Uterus (tissue), 4 donors: ENCODE measurements around the gene CARD10. TPM values are rescaled to one million over a fixed set of nuclear protein-coding genes. Genes with fewer than 3 reads are reported as not detected.
"Not testable (repeated sequence)": the region's sequence is repeated elsewhere in the genome, so short reads cannot be mapped to it uniquely, and the experiment has no call there.

ENCODE experiments used
- DNase-seq, 2 donors: peaks; one replicate each; pipeline ENCODE4 v3.0.0-alpha.2; 2019 to 2020
- H3K27ac ChIP-seq, 2 donors: fragments of 200-600 bp; sonication (generic); 1 replicate in 1 of 2; 2 replicates in 1 of 2; pipeline ENCODE4 v1.5.1; 2016 to 2018
- H3K27me3 ChIP-seq, 2 donors: fragments of 200-600 bp; sonication (generic); one replicate each; pipeline ENCODE4 v1.5.1; 2018 to 2019; ENCODE audit warnings: control low read depth in 1 of 2
- H3K36me3 ChIP-seq, 2 donors: fragments of 200-600 bp; sonication (generic); one replicate each; pipeline ENCODE4 v1.5.1; 2019; ENCODE audit warnings: control low read depth in 1 of 2
- H3K4me1 ChIP-seq, 2 donors: fragments of 200-600 bp; sonication (generic); one replicate each; pipeline ENCODE4 v1.5.1; 2018 to 2019; ENCODE audit warnings: control low read depth in 1 of 2
- H3K4me3 ChIP-seq, 2 donors: fragments of 200-600 bp; sonication (generic); 1 replicate in 1 of 2; 2 replicates in 1 of 2; pipeline ENCODE4 v1.5.1; 2018 to 2019; ENCODE audit warnings: mild to moderate bottlenecking in 1 of 2
- H3K9me3 ChIP-seq, 2 donors: fragments of 200-600 bp; sonication (generic); one replicate each; pipeline ENCODE4 v1.5.1; 2019; ENCODE audit warnings: control low read depth in 1 of 2
- CTCF ChIP-seq, 4 experiments: fragments of 200-600 bp in 2 of 4; fragments of 450-650 bp in 2 of 4; sonication (generic) in 2 of 4; IDR thresholded peaks; one replicate each; pipeline ENCODE4 v1.5.1; 2016 to 2019; ENCODE audit warnings: antibody characterized with exemption in 4 of 4, mild to moderate bottlenecking in 2 of 4, moderate library complexity in 1 of 4
- POLR2A ChIP-seq, 2 donors: fragments of 450-650 bp; IDR thresholded peaks; one replicate each; pipeline ENCODE4 v1.6.1; 2016; ENCODE audit warnings: antibody characterized with exemption in 2 of 2, mild to moderate bottlenecking in 1 of 2, moderate library complexity in 1 of 2
- intact Hi-C: fragments of 100-400 bp; cut with DNase I; formaldehyde crosslinking; loops from one replicate; pipeline ENCODE4 v1.15.1; 2023; ENCODE audit warnings: low total_unique reads
- total RNA-seq, 4 donors: library from RNA; depleted of rRNA in 3 of 4; stranded (reverse); fragments of >200 nt in 3 of 4; gene quantifications; one replicate each; pipeline versions ENCODE4 v1.1.0 to v1.2.4, GENCODE V29; 2014 to 2023
- donor health status: DM: yes; HTN: yes; CAD: no.

The CARD10 gene
- total RNA-seq, 4 donors from 2014 or later: 4.6 to 23.4 (median 10.2) TPM

DNA sequence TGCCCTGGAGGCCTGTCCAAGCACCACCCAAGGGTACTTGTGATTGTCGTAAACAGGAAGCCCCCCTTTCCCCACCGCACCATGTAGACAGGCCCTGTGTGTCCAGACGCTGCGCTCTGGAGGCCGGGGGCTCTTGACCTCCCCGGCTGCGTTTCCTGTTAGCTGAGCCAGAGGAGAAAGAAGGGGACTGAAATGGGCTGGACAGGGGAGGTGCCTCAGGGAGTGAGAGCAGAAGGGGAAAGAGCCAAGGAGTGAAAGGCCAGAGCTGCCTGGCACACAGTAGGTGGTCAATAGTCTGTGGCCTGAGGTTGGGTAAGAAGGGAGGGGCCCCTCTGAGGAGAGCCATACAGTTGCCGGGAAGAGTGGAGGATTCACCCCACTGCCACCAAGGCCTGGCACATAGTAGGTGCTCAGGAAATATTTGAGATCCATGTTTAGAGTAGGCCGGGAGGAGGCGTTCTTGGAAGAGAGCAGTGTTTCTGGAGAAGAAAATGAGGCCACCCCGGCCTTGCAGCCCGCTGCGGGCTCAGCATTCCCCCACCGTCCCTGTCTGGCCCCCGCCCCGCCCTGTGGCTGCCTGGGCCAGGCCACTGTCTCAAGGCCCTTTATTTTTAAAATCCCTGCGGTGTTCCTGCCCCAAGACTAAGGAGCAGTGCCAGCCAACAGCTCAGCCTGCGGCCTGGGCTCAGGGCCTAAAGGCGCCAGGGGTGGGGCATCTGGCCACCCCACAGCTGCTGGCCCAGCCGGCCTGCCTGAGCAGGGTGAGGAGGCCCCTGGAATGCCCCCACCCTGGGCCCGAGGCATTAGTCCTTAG, 27.4 kb upstream of the CARD10 start:
- Histone ChIP-seq H3K36me3 (no peaks in the 10 kb centered on the region), H3K27me3 (no peaks in the 10 kb centered on the region), H3K4me3 (no peak overlapping the region), H3K4me1 (peaks cover 0 to 31% of the 10 kb centered on the region in 2 donors), H3K27ac (peak overlapping the region; percentile 97 to 98), H3K9me3 (no peaks in the 10 kb centered on the region)
- intact Hi-C loops: loop anchor here (10.0 kb wide), 1 partner anchor 48 kb away; no protein-coding TSS in a partner anchor
- DNase-seq: peak in 1 of 2 donors; percentile 74
- TF ChIP-seq POLR2A (IDR thresholded peaks at IDR 0.05): no peak
- peak in 2 of 4 experiments; percentile 8 to 16 for TF ChIP-seq CTCF (IDR thresholded peaks at IDR 0.05)

DNA sequence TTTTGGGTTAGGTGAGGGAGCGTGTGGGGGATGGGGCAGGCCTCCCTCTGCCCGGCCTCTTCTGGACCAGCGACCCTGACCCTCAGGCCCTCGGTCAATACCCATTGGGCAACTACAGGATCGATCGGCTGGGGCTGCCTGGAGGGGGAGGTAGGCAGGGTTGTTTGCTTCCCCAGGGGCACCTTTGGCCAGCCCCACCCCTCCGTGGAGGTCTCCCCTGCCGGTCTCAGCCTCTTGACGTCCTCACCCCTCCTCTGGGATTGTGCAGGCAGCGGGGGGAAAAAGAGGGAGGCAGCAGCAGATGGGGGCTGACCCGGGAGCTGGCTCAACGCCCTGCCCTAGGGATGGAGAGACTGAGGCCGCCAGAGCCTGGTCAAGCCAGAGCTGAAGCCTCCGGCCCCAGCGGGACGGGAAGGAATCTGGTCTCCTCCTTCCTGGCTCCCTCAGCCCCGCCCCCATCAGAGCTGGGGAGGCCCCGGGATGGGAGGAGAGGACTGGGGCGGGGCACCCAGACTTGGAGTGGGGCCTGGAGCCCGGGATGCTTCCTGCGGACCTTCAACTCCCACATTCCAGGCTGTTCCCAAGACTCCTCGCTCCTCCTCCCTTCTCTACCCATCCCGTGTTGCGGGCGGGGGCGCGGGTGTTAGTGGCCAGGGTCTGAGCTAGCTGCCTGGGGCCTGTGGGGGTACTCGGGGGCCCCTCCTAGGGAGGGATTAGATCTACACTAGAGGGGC, 26.7 kb upstream of the CARD10 start:
- intact Hi-C loops: loop anchor here (10.0 kb wide), 1 partner anchor 49 kb away; no protein-coding TSS in a partner anchor
- peaks cover 0 to 31% of the 10 kb centered on the region in 2 donors for H3K4me1 ChIP-seq
- H3K27ac ChIP-seq: peak overlapping the region; percentile 97 to 98
- peak overlapping the region; percentile 10 to 27 for H3K4me3 ChIP-seq
- H3K27me3 ChIP-seq: no peaks in the 10 kb centered on the region
- H3K36me3 ChIP-seq: no peaks in the 10 kb centered on the region
- TF ChIP-seq CTCF (IDR thresholded peaks at IDR 0.05) (peak in 1 of 4 experiments; percentile 7), POLR2A (IDR thresholded peaks at IDR 0.05) (peak; percentile 57 to 88)
- peak; percentile 97 for DNase-seq
- no peaks in the 10 kb centered on the region for H3K9me3 ChIP-seq

GRCh38 chr22:37544955-37545702, 25.9 kb upstream of the CARD10 start:
- intact Hi-C loops: loop anchor here (10.0 kb wide), 1 partner anchor 50 kb away; no protein-coding TSS in a partner anchor
- Histone ChIP-seq H3K9me3 (no peaks in the 10 kb centered on the region), H3K4me1 (peaks cover 0 to 24% of the 10 kb centered on the region in 2 donors), H3K27ac (peak overlapping the region; percentile 97 to 98), H3K4me3 (peak overlapping the region; percentile 10 to 27), H3K36me3 (no peaks in the 10 kb centered on the region), H3K27me3 (no peaks in the 10 kb centered on the region)
- TF ChIP-seq POLR2A (IDR thresholded peaks at IDR 0.05): no peak
- peak; percentile 64 to 82 (median 71) for TF ChIP-seq CTCF (IDR thresholded peaks at IDR 0.05)
- DNase-seq: peak; percentile 77 to 78

- no peak for DNase-seq
- Histone ChIP-seq H3K27ac (no peak overlapping the region), H3K27me3 (no peaks in the 10 kb centered on the region), H3K36me3 (no peaks in the 10 kb centered on the region), H3K4me1 (peaks cover 0 to 18% of the 10 kb centered on the region in 2 donors), H3K4me3 (no peak overlapping the region), H3K9me3 (no peaks in the 10 kb centered on the region)
- intact Hi-C loops: loop anchor here (10.0 kb wide), 1 partner anchor 52 kb away; no protein-coding TSS in a partner anchor
- TF ChIP-seq CTCF (IDR thresholded peaks at IDR 0.05) (no peak), POLR2A (IDR thresholded peaks at IDR 0.05) (no peak)
These were observed 23.7 kb upstream of the CARD10 start for GRCh38 chr22:37542959-37543358.

- peaks cover 0 to 18% of the 10 kb centered on the region in 2 donors for H3K4me1 ChIP-seq
- not testable (repeated sequence) for H3K36me3 ChIP-seq, H3K27ac ChIP-seq, H3K4me3 ChIP-seq, DNase-seq, H3K9me3 ChIP-seq, H3K27me3 ChIP-seq
- intact Hi-C loops: loop anchor here (10.0 kb wide), 1 partner anchor 52 kb away; no protein-coding TSS in a partner anchor
These were observed 23.2 kb upstream of the CARD10 start for GRCh38 chr22:37542416-37542815.

- H3K27ac ChIP-seq, DNase-seq, H3K4me3 ChIP-seq, H3K9me3 ChIP-seq, H3K4me1 ChIP-seq, H3K36me3 ChIP-seq, H3K27me3 ChIP-seq: not testable (repeated sequence)
- intact Hi-C loops: loop anchor here (2.0 to 10.0 kb wide), 2 partner anchors 27 to 55 kb away; no protein-coding TSS in a partner anchor
These were observed 20.6 kb upstream of the CARD10 start for GRCh38 chr22:37539790-37540189.
